CD8-positive, alpha-beta memory T cell (primary cell): ENCODE results near the gene AAMDC. TPM values are rescaled to one million over a fixed set of nuclear protein-coding genes. Genes with fewer than 3 reads are reported as not detected.

Experiments
- CTCF ChIA-PET: fragments of 350-600 bp; sonication (Branson Sonifier 250); formaldehyde crosslinking; loops from one replicate; lab custom pipeline; 2021; ENCODE audit warnings: antibody characterized with exemption; lab: Charles Lee
- POLR2A ChIA-PET: fragments of 350-600 bp; sonication (Branson Sonifier 250); formaldehyde crosslinking; loops from one replicate; lab custom pipeline; 2021; ENCODE audit warnings: antibody characterized with exemption; lab: Charles Lee
- DNase-seq, 5 donors: peaks; one replicate each; pipeline versions ENCODE4 v3.0.0 to v3.0.0-alpha.2; 2020 to 2022; ENCODE audit warnings: mixed read lengths in 1 of 5
- H3K27ac ChIP-seq: one replicate; pipeline ENCODE4 v1.7.0; 2013; ENCODE audit warnings: low read depth, mild to moderate bottlenecking, low read length, moderate library complexity
- H3K27me3 ChIP-seq: 2 replicates; pipeline ENCODE4 v1.7.0; 2013; ENCODE audit warnings: low read length, mild to moderate bottlenecking; ENCODE audit not compliant: insufficient read depth, poor library complexity, severe bottlenecking
- H3K36me3 ChIP-seq: 2 replicates; pipeline ENCODE4 v1.7.0; 2013; ENCODE audit warnings: mild to moderate bottlenecking, low read length, moderate library complexity; ENCODE audit not compliant: insufficient read depth
- H3K4me1 ChIP-seq: 2 replicates; pipeline ENCODE4 v1.7.0; 2013; ENCODE audit warnings: mild to moderate bottlenecking, low read length, moderate library complexity; ENCODE audit not compliant: insufficient read depth
- H3K4me3 ChIP-seq: 2 replicates; pipeline ENCODE4 v1.7.0; 2013; ENCODE audit warnings: mild to moderate bottlenecking, low read length
- H3K9me3 ChIP-seq: 2 replicates; pipeline ENCODE4 v1.7.0; 2013; ENCODE audit warnings: mild to moderate bottlenecking, low read length
- H3K27ac Mint-ChIP-seq, 8 donors: one replicate each; pipeline ENCODE4 v1.8.0; 2020 to 2021; ENCODE audit warnings: mixed read lengths in 8 of 8, mild to moderate bottlenecking in 6 of 8, inconsistent platforms in 3 of 8, moderate library complexity in 3 of 8
- H3K27me3 Mint-ChIP-seq, 2 donors: one replicate each; pipeline ENCODE4 v1.8.0; 2020 to 2021; ENCODE audit warnings: mixed read lengths in 2 of 2, mild to moderate bottlenecking in 1 of 2, moderate library complexity in 1 of 2
- H3K36me3 Mint-ChIP-seq, 3 donors: one replicate each; pipeline ENCODE4 v1.8.0; 2020 to 2021; ENCODE audit warnings: mixed read lengths in 3 of 3, inconsistent platforms in 1 of 3, mild to moderate bottlenecking in 1 of 3
- H3K4me1 Mint-ChIP-seq, 3 donors: one replicate each; pipeline ENCODE4 v1.8.0; 2020 to 2021; ENCODE audit warnings: mixed read lengths in 3 of 3, inconsistent platforms in 1 of 3, mild to moderate bottlenecking in 1 of 3
- H3K4me3 Mint-ChIP-seq, 7 donors: one replicate each; pipeline ENCODE4 v1.8.0; 2020 to 2021; ENCODE audit warnings: mixed read lengths in 7 of 7, mild to moderate bottlenecking in 6 of 7, moderate library complexity in 4 of 7, inconsistent platforms in 2 of 7
- H3K9me3 Mint-ChIP-seq, 5 donors: one replicate each; pipeline ENCODE4 v1.8.0; 2020 to 2022; ENCODE audit warnings: mixed read lengths in 5 of 5, mild to moderate bottlenecking in 3 of 5, moderate library complexity in 2 of 5, inconsistent platforms in 1 of 5
- polyA plus RNA-seq: library from polyadenylated mRNA; unstranded; fragments of 300-500 nt; fragmentation: Illumina TruSeq; gene quantifications from one replicate; pipeline ENCODE4 v1.2.3, GENCODE V29; 2021
- total RNA-seq, 2 experiments: library from RNA; stranded (reverse); gene quantifications; one replicate each; pipeline ENCODE4 v1.2.3, GENCODE V29; 2021

Gene AAMDC
- total and polyA plus RNA-seq, 3 experiments from 2014 or later = 4.3 to 22.1 (median 4.9) TPM

- POLR2A ChIA-PET = no interaction called here
- H3K4me1 Mint-ChIP-seq = peaks cover 50 to 85% (median 65%) of the 10 kb centered on the region in 3 donors
- peaks cover 0 to 37% (median 3%) of the 10 kb centered on the region in 3 donors for H3K36me3 Mint-ChIP-seq
- no peaks in the 10 kb centered on the region for H3K9me3 Mint-ChIP-seq
- Histone ChIP-seq H3K36me3 (no peaks in the 10 kb centered on the region), H3K9me3 (no peaks in the 10 kb centered on the region), H3K4me3 (no peak overlapping the region), H3K27ac (no peak overlapping the region), H3K4me1 (peaks cover 14% of the 10 kb centered on the region), H3K27me3 (no peaks in the 10 kb centered on the region)
- no peaks in the 10 kb centered on the region for H3K27me3 Mint-ChIP-seq
- H3K4me3 Mint-ChIP-seq = peak overlapping the region in 2 of 7 donors; percentile 25 to 65
- peak overlapping the region in 3 of 8 donors; percentile 13 to 84 (median 41) for H3K27ac Mint-ChIP-seq
- CTCF ChIA-PET = no interaction called here
- DNase-seq = no peak
Observed at GRCh38 chr11:77806415-77806814, 14.5 kb upstream of the AAMDC start.

DNA sequence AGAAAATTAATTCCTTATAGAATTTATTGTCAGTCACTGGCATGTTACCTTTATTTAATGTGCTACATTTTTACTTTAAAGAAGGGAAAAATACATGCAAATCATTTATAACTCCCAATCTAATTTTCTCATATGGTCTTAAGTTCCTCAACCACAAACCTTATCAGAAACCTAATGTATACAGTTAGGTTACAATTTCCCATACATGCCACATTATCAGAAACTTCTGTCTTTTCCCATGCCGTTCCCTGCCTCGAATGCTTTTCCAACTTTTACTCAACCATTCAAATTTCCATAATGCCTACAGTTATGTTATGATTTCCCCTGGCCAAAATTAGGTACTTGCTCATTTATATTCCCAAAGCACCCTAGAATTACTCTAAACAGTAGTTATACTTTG is 14.0 kb upstream of the AAMDC start:
- H3K27ac ChIP-seq = no peak overlapping the region
- ChIA-PET POLR2A (no interaction called here), CTCF (no interaction called here)
- no peaks in the 10 kb centered on the region for H3K27me3 ChIP-seq
- no peak for DNase-seq
- no peaks in the 10 kb centered on the region for H3K9me3 Mint-ChIP-seq
- H3K4me1 ChIP-seq = peaks cover 14% of the 10 kb centered on the region
- peak overlapping the region in 1 of 7 donors; percentile 14 for H3K4me3 Mint-ChIP-seq
- H3K4me3 ChIP-seq = no peak overlapping the region
- no peaks in the 10 kb centered on the region for H3K27me3 Mint-ChIP-seq
- no peaks in the 10 kb centered on the region for H3K9me3 ChIP-seq
- peak overlapping the region in 2 of 8 donors; percentile 4 to 7 for H3K27ac Mint-ChIP-seq
- peaks cover 0 to 40% (median 3%) of the 10 kb centered on the region in 3 donors for H3K36me3 Mint-ChIP-seq
- H3K36me3 ChIP-seq = no peaks in the 10 kb centered on the region
- H3K4me1 Mint-ChIP-seq = peaks cover 50 to 83% (median 64%) of the 10 kb centered on the region in 3 donors

DNA sequence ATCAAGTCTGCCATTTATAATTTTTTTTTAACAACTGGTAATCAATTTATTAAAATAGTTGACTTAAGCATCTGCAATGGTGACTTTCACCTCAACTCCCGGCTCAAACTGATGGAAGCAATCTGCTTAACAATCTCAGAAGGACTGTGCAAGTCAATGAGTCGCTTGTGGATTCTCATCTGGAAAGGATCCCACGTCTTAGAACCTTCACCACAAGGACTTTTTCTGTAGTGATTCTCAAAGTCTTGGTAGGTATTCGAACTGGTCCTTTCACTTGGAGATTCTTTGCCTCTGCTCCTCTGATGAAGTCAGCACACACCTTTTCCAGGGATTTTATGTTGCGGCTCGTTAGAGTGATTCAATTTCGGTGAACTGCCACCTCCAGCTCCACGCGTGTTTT is 7.7 kb upstream of the AAMDC start:
- H3K27me3 ChIP-seq = no peaks in the 10 kb centered on the region
- H3K36me3 ChIP-seq = no peaks in the 10 kb centered on the region
- H3K9me3 ChIP-seq = no peaks in the 10 kb centered on the region
- Mint-ChIP-seq H3K27me3 (no peaks in the 10 kb centered on the region), H3K4me1 (peaks cover 59 to 83% (median 80%) of the 10 kb centered on the region in 3 donors), H3K27ac (no peak overlapping the region), H3K36me3 (peaks cover 0 to 42% (median 5%) of the 10 kb centered on the region in 3 donors), H3K4me3 (peak overlapping the region in 2 of 7 donors; percentile 20 to 27), H3K9me3 (peaks cover 0 to 5% (median 0%) of the 10 kb centered on the region in 5 donors)
- no peak overlapping the region for H3K4me3 ChIP-seq
- peaks cover 22% of the 10 kb centered on the region for H3K4me1 ChIP-seq
- no peak for DNase-seq
- CTCF ChIA-PET = no interaction called here
- POLR2A ChIA-PET = no interaction called here
- H3K27ac ChIP-seq = no peak overlapping the region

DNA sequence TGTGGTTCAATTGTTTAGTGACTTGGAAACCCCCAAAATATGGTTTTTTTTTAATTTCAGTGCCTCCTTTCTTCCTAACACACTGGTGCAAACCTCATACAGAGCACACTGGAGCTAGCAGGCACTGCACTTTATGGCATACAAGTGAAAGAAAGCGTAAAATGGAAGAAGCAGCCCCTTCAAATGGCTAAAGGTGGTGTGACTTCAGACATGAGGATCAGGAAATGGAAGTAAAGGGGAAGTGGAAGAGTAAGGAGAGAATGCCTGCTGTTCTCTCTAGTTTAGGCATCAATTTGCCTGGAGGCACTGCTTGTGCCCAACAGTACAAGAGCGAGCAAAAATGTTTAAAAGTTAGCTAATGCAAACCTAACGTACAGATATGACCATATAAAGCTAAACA is 6.1 kb upstream of the AAMDC start:
- POLR2A ChIA-PET = interaction anchor here (0.6 kb wide), 1 partner anchor 88 kb away, joined by 5 read pairs; no protein-coding TSS in a partner anchor
- Mint-ChIP-seq H3K9me3 (peaks cover 0 to 5% (median 0%) of the 10 kb centered on the region in 5 donors), H3K27ac (peak overlapping the region in 1 of 8 donors; percentile 23), H3K4me1 (peaks cover 62 to 82% (median 81%) of the 10 kb centered on the region in 3 donors), H3K4me3 (peak overlapping the region in 1 of 7 donors; percentile 88), H3K36me3 (peaks cover 0 to 44% (median 5%) of the 10 kb centered on the region in 3 donors), H3K27me3 (no peaks in the 10 kb centered on the region)
- Histone ChIP-seq H3K9me3 (no peaks in the 10 kb centered on the region), H3K27me3 (no peaks in the 10 kb centered on the region), H3K36me3 (no peaks in the 10 kb centered on the region), H3K4me3 (no peak overlapping the region), H3K4me1 (peaks cover 32% of the 10 kb centered on the region), H3K27ac (no peak overlapping the region)
- no peak for DNase-seq
- CTCF ChIA-PET = no interaction called here

DNA sequence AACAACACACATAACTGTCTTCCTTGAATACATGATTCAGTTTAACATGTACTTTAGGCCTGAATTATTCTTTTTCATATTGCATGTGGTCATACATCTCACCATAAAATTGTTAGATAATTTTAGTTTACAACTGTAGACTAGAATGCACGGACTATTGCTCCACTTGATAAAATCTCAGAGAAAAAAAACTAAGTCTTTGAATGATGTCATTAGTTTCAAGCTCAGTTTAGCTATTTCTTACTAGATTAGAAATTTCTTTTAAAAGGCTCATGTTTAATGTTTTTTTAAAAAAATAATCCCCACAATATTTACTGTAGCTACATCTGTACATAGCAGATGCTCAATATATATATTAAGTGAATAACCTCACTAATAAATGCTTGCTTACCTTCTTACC is 5.5 kb upstream of the AAMDC start:
- Histone ChIP-seq H3K27me3 (no peaks in the 10 kb centered on the region), H3K36me3 (no peaks in the 10 kb centered on the region), H3K4me1 (peaks cover 32% of the 10 kb centered on the region), H3K9me3 (no peaks in the 10 kb centered on the region), H3K27ac (no peak overlapping the region), H3K4me3 (no peak overlapping the region)
- POLR2A ChIA-PET = no interaction called here
- CTCF ChIA-PET = no interaction called here
- H3K36me3 Mint-ChIP-seq = peaks cover 0 to 41% (median 5%) of the 10 kb centered on the region in 3 donors
- H3K4me1 Mint-ChIP-seq = peaks cover 56 to 76% (median 75%) of the 10 kb centered on the region in 3 donors
- H3K4me3 Mint-ChIP-seq = peak overlapping the region in 1 of 7 donors; percentile 88
- H3K9me3 Mint-ChIP-seq = peaks cover 0 to 5% (median 0%) of the 10 kb centered on the region in 5 donors
- H3K27ac Mint-ChIP-seq = peak overlapping the region in 1 of 8 donors; percentile 33
- DNase-seq = no peak
- no peaks in the 10 kb centered on the region for H3K27me3 Mint-ChIP-seq

DNA sequence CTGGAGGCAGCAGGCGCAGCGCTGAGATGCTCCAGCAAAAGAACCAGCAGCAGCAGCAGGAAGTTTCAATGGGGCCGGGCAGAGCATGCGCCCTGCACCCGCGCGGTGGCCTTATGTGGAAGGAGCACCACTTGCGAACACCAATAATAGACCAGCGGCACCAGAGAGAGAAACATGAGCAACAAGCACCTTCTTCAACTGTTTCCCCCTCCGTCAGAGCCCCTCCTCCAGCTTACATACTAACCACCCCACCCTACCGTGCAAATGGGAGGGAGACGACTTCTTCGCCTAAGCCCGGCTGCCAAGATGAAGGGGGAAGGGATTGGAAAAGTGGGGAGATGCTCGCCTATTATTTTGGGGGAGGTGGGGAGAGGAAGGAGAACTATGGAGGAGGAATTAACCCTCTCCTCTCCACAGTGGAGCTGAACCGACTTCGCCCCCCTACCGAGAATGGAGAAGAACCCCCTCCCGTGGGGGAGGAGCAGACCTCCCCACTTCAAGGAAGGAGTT is 1.5 kb upstream of the AAMDC start:
- Mint-ChIP-seq H3K27me3 (no peaks in the 10 kb centered on the region), H3K27ac (peak overlapping the region; percentile 89 to 99 (median 96)), H3K4me3 (peak overlapping the region; percentile 93 to 100 (median 99)), H3K36me3 (peaks cover 0 to 26% (median 0%) of the 10 kb centered on the region in 3 donors), H3K9me3 (peaks cover 0 to 5% (median 0%) of the 10 kb centered on the region in 5 donors), H3K4me1 (peaks cover 46 to 56% (median 55%) of the 10 kb centered on the region in 3 donors)
- Histone ChIP-seq H3K4me1 (peaks cover 41% of the 10 kb centered on the region), H3K27ac (peak overlapping the region; percentile 77), H3K4me3 (peak overlapping the region; percentile 91), H3K36me3 (no peaks in the 10 kb centered on the region), H3K27me3 (no peaks in the 10 kb centered on the region), H3K9me3 (no peaks in the 10 kb centered on the region)
- ChIA-PET CTCF (interaction anchor here (0.8 to 1.4 kb wide), 3 partner anchors 29 to 176 kb away, joined by 3 to 6 read pairs (median 4); partner anchors contain the start of gene INTS4), POLR2A (interaction anchor here (1.1 to 2.5 kb wide), 2 partner anchors 175 kb away, joined by 6 to 12 read pairs; partner anchors contain the start of gene INTS4)
- DNase-seq = peak; percentile 73 to 91 (median 80)

DNA sequence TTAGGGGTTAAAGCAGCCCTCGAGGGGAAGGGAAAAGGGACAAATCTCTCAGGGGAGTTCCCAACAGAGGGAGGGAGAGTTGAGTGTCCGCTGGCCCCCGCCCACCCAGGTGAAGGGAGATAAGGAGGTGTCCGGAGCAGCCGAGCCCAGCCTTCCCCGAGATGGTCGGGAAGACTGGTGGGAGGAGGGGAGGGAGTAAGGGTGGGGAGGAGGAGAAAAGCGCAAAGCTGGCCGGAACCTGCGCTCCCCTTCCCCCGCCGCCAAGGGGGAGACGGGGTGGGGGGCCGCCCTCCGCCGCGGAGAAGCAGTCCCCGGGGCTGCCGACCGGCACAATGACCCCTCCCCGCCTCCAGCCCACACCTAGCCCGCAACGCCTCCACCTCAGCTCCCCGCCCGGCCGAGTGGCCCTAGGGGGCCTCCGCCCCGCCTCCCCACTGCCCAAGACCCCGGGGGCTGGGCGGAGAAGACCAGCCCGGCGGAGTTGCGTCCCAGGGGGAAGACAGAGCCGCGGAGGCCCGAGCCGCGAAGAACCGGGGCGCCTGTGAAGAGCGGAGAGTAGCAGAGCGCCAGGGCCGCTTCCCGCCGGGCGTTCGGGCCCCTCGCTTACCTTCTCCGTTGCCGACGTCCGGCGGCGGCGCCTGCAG is 901 bp upstream of the AAMDC start:
- Histone ChIP-seq H3K4me3 (peak overlapping the region; percentile 91), H3K9me3 (no peaks in the 10 kb centered on the region), H3K36me3 (no peaks in the 10 kb centered on the region), H3K27me3 (no peaks in the 10 kb centered on the region), H3K27ac (peak overlapping the region; percentile 77), H3K4me1 (peaks cover 41% of the 10 kb centered on the region)
- Mint-ChIP-seq H3K4me1 (peaks cover 42 to 51% (median 50%) of the 10 kb centered on the region in 3 donors), H3K36me3 (peaks cover 0 to 23% (median 0%) of the 10 kb centered on the region in 3 donors), H3K27me3 (no peaks in the 10 kb centered on the region), H3K4me3 (peak overlapping the region; percentile 93 to 100 (median 99)), H3K9me3 (peaks cover 0 to under 1% (median 0%) of the 10 kb centered on the region in 5 donors), H3K27ac (peak overlapping the region; percentile 89 to 99 (median 96))
- ChIA-PET CTCF (interaction anchor here (0.8 to 1.4 kb wide), 3 partner anchors 30 to 175 kb away, joined by 3 to 6 read pairs (median 4); partner anchors contain the start of gene INTS4), POLR2A (interaction anchor here (2.5 kb wide), 1 partner anchor 175 kb away, joined by 12 read pairs; the partner anchor contains the start of gene INTS4)
- DNase-seq = peak in 3 of 5 donors; percentile 14 to 58 (median 24)
